ENCODE data around the gene CD34.
"Not testable (repeated sequence)": the region's sequence is repeated elsewhere in the genome, so short reads cannot be mapped to it uniquely, and the experiment has no call there.

CD34 gene

DNA sequence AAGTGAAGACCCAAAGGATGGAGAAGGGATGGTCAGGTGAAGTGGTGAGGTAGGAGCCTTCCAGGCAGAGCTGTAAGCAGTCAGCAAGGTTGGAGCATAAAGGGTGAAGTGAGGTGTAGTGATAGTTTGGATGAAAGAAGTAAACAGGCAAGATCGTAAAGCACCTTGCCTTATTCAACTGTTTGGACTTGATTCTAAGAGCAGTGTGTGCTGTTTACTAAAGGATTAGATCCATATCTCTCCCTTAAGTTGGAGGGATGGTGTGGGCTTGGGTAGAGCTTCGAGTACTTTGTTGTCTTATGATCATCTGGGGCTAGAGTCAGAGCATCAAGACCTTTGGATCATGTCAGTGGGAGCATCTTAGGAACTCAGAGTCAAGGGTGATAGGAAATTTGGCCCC lies 39.8 kb upstream of the CD34 start:
- no peaks in the 10 kb centered on the region for H3K9me3 ChIP-seq (ENCODE audit: control insufficient read depth, insufficient read depth, low read length)
- no peak overlapping the region for H3K4me3 ChIP-seq (ENCODE audit: low read length)
- H3K4me1 ChIP-seq (ENCODE audit: control insufficient read depth, insufficient read depth, low read length) = no peaks in the 10 kb centered on the region
- no peak for DNase-seq (ENCODE audit: low read depth, low spot score)
- H3K36me3 ChIP-seq (ENCODE audit: control insufficient read depth, insufficient read depth, low read length) = no peaks in the 10 kb centered on the region
- no CpG with 5 or more reads among the region's 2 CpGs for WGBS (ENCODE audit: insufficient coverage, insufficient read length)
- H3K27me3 ChIP-seq (ENCODE audit: control insufficient read depth, insufficient read depth, low read length) = no peaks in the 10 kb centered on the region
- no peak overlapping the region for H3K27ac ChIP-seq (ENCODE audit: low read length)

DNA sequence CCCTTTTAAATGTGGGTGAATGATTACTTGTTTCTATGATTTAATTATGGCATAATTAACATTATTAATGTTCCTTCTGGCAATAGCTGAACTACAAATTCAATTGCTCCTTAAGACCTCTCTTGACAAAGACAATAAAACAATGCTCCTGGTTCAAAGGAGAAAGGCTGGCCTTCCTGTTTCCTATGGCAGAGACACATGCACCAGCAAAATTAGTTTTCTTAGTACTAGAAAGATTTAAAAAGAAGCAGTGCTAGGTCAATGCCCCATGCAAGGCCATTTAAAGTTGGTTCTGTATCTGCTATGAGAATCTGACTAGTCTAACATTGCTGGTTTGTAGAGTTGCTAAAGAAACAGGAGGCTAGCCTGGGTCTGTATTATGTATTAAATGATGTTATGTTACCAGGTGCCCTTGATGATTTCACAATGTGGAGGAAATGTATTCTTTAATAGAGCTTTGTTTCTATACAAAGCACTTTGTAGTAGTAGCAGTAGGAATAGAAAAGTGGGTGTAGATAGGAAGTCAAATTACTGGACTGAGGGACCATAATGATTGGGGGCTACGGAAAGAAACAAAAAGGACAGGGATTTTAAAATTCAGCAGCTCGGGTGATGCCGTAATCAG lies 38.8 kb upstream of the CD34 start:
- Histone ChIP-seq H3K4me1 (ENCODE audit: control insufficient read depth, insufficient read depth, low read length) (no peaks in the 10 kb centered on the region), H3K36me3 (ENCODE audit: control insufficient read depth, insufficient read depth, low read length) (no peaks in the 10 kb centered on the region), H3K27me3 (ENCODE audit: control insufficient read depth, insufficient read depth, low read length) (no peaks in the 10 kb centered on the region), H3K9me3 (ENCODE audit: control insufficient read depth, insufficient read depth, low read length) (no peaks in the 10 kb centered on the region), H3K4me3 (ENCODE audit: low read length) (no peak overlapping the region), H3K27ac (ENCODE audit: low read length) (no peak overlapping the region)
- DNase-seq (ENCODE audit: low read depth, low spot score) = no peak
- no CpG with 5 or more reads among the region's 3 CpGs for WGBS (ENCODE audit: insufficient coverage, insufficient read length)

DNA sequence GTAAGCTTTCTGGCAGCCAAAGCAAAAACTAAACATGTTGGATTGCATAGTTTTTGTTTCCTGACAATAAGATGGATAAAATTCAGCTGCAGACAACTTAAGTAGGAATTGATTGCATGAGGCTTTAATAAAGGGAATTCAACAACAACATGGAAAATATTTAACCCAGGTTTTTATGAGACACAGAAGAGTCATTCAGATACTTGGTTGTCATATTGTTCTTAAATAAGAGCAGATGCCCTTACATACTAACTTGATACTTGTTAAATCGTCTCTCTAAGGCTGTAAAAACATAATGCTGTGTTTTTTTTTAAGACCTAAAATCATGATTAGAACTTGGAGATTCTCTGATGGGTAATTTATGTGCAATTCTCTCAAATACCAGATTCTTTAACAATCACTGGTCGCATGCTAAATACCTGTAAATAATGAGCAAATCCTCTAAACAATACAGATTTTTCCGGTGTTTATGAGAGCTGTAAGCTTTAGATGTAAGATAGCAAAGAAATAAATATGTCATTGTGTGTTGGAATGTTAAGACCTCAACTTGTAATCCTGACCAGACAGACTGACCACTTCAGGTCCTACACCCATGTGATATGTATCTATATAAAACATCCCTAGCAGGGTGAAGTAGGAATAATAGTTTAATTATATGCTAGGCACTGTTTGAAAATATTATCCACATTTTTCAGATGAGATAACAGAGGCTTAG lies 37.8 kb upstream of the CD34 start:
- Histone ChIP-seq H3K27me3 (ENCODE audit: control insufficient read depth, insufficient read depth, low read length) (no peaks in the 10 kb centered on the region), H3K27ac (ENCODE audit: low read length) (no peak overlapping the region), H3K36me3 (ENCODE audit: control insufficient read depth, insufficient read depth, low read length) (no peaks in the 10 kb centered on the region), H3K4me1 (ENCODE audit: control insufficient read depth, insufficient read depth, low read length) (no peaks in the 10 kb centered on the region), H3K9me3 (ENCODE audit: control insufficient read depth, insufficient read depth, low read length) (no peaks in the 10 kb centered on the region), H3K4me3 (ENCODE audit: low read length) (no peak overlapping the region)
- no peak for DNase-seq (ENCODE audit: low read depth, low spot score)
- WGBS (ENCODE audit: insufficient coverage, insufficient read length) = no CpG with 5 or more reads among the region's 3 CpGs

DNA sequence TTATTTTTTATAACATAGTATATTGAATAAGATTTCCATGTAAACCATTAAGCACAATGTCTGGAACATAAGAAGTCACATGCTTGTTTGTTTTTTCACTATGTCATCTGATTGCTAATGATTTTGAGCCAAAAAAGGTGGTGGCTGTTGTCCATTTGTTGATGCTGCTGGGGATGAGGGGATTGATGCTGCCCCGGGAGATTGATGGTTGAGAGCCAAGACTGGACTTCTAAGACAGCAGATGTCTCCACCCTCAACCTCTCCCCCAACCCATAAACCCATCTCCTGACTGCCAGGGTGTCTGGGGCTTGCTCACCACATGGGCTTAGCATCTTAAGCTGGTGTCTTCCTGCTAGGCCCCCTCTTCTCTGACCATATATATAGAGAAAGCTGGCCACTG lies 35.8 kb upstream of the CD34 start:
- no peaks in the 10 kb centered on the region for H3K4me1 ChIP-seq (ENCODE audit: control insufficient read depth, insufficient read depth, low read length)
- no peak for DNase-seq (ENCODE audit: low read depth, low spot score)
- H3K27me3 ChIP-seq (ENCODE audit: control insufficient read depth, insufficient read depth, low read length) = no peaks in the 10 kb centered on the region
- H3K9me3 ChIP-seq (ENCODE audit: control insufficient read depth, insufficient read depth, low read length) = no peaks in the 10 kb centered on the region
- no peaks in the 10 kb centered on the region for H3K36me3 ChIP-seq (ENCODE audit: control insufficient read depth, insufficient read depth, low read length)
- WGBS (ENCODE audit: insufficient coverage, insufficient read length) = no CpG with 5 or more reads among the region's 1 CpG
- H3K27ac ChIP-seq (ENCODE audit: low read length) = no peak overlapping the region
- no peak overlapping the region for H3K4me3 ChIP-seq (ENCODE audit: low read length)

DNA sequence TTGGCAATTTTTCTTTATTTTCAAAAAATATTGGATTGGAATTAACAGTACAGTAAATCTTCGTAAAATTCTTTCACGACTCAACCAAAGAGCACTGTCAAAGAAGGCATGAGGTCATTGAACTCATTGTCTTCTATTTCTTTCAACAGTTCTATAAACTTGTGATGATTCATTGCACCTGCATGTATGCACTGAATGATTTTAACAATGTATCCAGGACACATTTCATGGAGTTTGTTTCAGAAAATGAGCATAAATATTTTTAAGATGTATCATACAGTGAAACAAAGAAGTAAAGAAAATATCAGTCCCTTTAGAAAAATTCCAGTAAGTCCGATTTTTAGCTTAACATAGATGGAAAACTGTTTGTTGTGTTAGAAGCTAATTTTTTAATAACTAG lies 33.6 kb upstream of the CD34 start:
- Histone ChIP-seq H3K27ac (ENCODE audit: low read length) (no peak overlapping the region), H3K27me3 (ENCODE audit: control insufficient read depth, insufficient read depth, low read length) (no peaks in the 10 kb centered on the region), H3K36me3 (ENCODE audit: control insufficient read depth, insufficient read depth, low read length) (no peaks in the 10 kb centered on the region), H3K4me1 (ENCODE audit: control insufficient read depth, insufficient read depth, low read length) (no peaks in the 10 kb centered on the region), H3K9me3 (ENCODE audit: control insufficient read depth, insufficient read depth, low read length) (no peaks in the 10 kb centered on the region), H3K4me3 (ENCODE audit: low read length) (no peak overlapping the region)
- WGBS (ENCODE audit: insufficient coverage, insufficient read length) = no CpG with 5 or more reads among the region's 3 CpGs
- DNase-seq (ENCODE audit: low read depth, low spot score) = no peak

DNA sequence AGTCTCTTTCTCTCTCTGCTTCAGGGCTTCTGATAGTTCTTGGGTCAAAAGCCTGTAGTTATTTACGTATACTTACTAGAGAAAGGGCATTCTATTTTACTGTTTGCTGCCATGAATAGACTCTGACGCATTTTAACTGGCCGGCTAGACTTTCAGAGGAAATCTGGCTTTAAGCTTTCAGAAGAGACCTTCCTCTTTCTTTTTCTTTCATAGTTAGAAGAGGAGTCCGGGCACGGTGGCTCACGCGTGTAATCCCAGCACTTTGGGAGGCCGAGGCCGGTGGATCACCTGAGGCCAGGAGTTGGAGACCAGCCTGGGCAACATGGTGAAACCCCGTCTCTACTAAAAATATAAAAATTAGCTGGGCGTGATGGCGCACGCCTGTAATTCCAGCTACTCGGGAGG lies 31.4 kb upstream of the CD34 start:
- not testable (repeated sequence) for H3K27me3 ChIP-seq (ENCODE audit: control insufficient read depth, insufficient read depth, low read length); H3K4me3 ChIP-seq (ENCODE audit: low read length); H3K9me3 ChIP-seq (ENCODE audit: control insufficient read depth, insufficient read depth, low read length); H3K27ac ChIP-seq (ENCODE audit: low read length); H3K36me3 ChIP-seq (ENCODE audit: control insufficient read depth, insufficient read depth, low read length); H3K4me1 ChIP-seq (ENCODE audit: control insufficient read depth, insufficient read depth, low read length); DNase-seq (ENCODE audit: low read depth, low spot score)
- no CpG with 5 or more reads among the region's 14 CpGs for WGBS (ENCODE audit: insufficient coverage, insufficient read length)

DNA sequence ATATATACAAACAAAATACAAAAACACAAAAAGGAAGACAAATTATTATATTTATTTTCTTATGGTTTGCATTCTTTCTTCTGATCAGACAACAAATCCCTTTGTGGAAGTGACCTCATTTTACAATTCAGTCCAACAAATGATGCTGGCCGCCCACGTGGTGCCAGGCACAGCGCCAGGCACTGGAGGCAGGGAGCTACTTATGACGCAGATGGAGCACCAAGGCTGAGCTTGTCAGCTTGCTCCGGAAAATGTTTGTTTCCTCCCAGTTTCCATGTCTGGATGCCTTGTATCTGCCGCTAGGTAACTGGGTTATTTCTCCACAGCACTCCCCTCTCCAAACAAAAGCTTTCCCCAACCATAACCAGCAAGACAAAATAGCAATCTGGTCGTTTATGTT lies 30.7 kb upstream of the CD34 start:
- no peak for DNase-seq (ENCODE audit: low read depth, low spot score)
- H3K27me3 ChIP-seq (ENCODE audit: control insufficient read depth, insufficient read depth, low read length) = no peaks in the 10 kb centered on the region

DNA sequence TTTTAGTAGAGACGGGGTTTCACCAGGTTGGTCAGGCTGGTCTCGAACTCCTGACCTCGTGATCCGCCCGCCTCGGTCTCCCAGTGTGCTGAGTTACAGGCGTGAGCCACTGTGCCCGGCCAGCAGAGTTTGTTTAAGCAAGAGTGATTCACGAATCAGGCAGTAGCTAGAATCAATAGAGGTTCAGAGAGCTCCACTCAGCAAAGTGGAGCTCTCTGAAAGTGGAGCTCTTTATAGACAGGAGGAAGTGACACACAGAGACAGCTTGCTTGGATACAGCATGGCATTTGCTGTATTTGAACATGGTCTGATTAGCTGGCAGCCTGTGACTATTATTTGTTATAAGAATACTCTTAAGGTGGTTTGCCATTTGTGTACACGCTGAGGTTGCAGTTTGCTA lies 27.1 kb upstream of the CD34 start:
- H3K9me3 ChIP-seq (ENCODE audit: control insufficient read depth, insufficient read depth, low read length) = no peaks in the 10 kb centered on the region
- no peak overlapping the region for H3K4me3 ChIP-seq (ENCODE audit: low read length)
- H3K4me1 ChIP-seq (ENCODE audit: control insufficient read depth, insufficient read depth, low read length) = no peaks in the 10 kb centered on the region
- no peak overlapping the region for H3K27ac ChIP-seq (ENCODE audit: low read length)
- H3K36me3 ChIP-seq (ENCODE audit: control insufficient read depth, insufficient read depth, low read length) = no peaks in the 10 kb centered on the region
- no CpG with 5 or more reads among the region's 10 CpGs for WGBS (ENCODE audit: insufficient coverage, insufficient read length)
- H3K27me3 ChIP-seq (ENCODE audit: control insufficient read depth, insufficient read depth, low read length) = no peaks in the 10 kb centered on the region
- DNase-seq (ENCODE audit: low read depth, low spot score) = no peak

More for the DNA sequence above, 30.7 kb upstream of the CD34 start:
- Histone ChIP-seq H3K4me3 (ENCODE audit: low read length) (no peak overlapping the region), H3K27ac (ENCODE audit: low read length) (no peak overlapping the region), H3K36me3 (ENCODE audit: control insufficient read depth, insufficient read depth, low read length) (no peaks in the 10 kb centered on the region), H3K9me3 (ENCODE audit: control insufficient read depth, insufficient read depth, low read length) (no peaks in the 10 kb centered on the region), H3K4me1 (ENCODE audit: control insufficient read depth, insufficient read depth, low read length) (no peaks in the 10 kb centered on the region)
- WGBS (ENCODE audit: insufficient coverage, insufficient read length) = no CpG with 5 or more reads among the region's 7 CpGs

DNA sequence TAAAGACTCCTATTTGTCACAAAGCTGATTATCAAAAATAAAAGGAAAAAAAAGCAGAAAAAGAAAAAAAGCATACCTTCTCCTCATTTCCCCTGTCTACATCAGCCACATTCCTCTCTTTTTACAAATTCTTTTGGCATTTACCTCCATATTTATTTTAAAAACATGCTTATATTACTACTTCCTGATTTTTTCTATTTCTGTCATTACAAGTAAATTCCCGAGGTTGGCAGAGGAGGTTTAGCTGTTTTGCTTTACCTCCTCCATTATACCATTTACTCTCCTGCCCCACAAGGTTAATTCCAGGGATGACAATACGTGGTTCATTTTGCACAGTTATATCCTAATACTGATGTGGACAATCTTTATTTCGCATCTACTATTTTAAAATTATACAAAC lies 26.3 kb upstream of the CD34 start:
- no peaks in the 10 kb centered on the region for H3K36me3 ChIP-seq (ENCODE audit: control insufficient read depth, insufficient read depth, low read length)
- no CpG with 5 or more reads among the region's 3 CpGs for WGBS (ENCODE audit: insufficient coverage, insufficient read length)
- no peaks in the 10 kb centered on the region for H3K27me3 ChIP-seq (ENCODE audit: control insufficient read depth, insufficient read depth, low read length)
- no peaks in the 10 kb centered on the region for H3K9me3 ChIP-seq (ENCODE audit: control insufficient read depth, insufficient read depth, low read length)
- no peak for DNase-seq (ENCODE audit: low read depth, low spot score)
- H3K27ac ChIP-seq (ENCODE audit: low read length) = no peak overlapping the region
- H3K4me3 ChIP-seq (ENCODE audit: low read length) = no peak overlapping the region
- no peaks in the 10 kb centered on the region for H3K4me1 ChIP-seq (ENCODE audit: control insufficient read depth, insufficient read depth, low read length)

DNA sequence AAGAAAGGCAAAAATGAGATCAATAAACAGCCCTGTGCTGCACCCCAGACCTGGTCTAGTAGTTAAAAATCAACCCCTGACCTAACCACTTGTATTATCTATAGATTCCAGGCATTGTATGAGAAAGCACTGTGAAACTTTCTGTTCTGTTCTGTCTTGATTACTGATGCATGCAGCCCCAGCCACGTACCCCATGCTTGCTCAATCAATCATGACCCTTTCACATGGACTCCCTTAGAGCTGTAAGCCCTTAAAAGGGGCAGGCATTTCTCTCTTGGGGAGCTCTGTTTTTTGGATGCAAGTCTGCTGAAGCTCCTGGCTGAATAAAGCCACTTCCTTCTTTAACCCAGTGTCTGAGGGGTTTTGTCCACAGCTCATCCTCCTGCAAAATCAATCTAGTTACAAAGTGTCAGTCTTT lies 24.2 kb upstream of the CD34 start:
- Histone ChIP-seq H3K4me3 (ENCODE audit: low read length) (no peak overlapping the region), H3K27me3 (ENCODE audit: control insufficient read depth, insufficient read depth, low read length) (no peaks in the 10 kb centered on the region), H3K27ac (ENCODE audit: low read length) (no peak overlapping the region), H3K36me3 (ENCODE audit: control insufficient read depth, insufficient read depth, low read length) (no peaks in the 10 kb centered on the region), H3K4me1 (ENCODE audit: control insufficient read depth, insufficient read depth, low read length) (no peaks in the 10 kb centered on the region), H3K9me3 (ENCODE audit: control insufficient read depth, insufficient read depth, low read length) (no peaks in the 10 kb centered on the region)
- DNase-seq (ENCODE audit: low read depth, low spot score) = no peak
- no CpG with 5 or more reads among the region's 1 CpG for WGBS (ENCODE audit: insufficient coverage, insufficient read length)
